HEK293 (cell line): ENCODE results near the gene NDUFS4.
"Not testable (repeated sequence)": the region's sequence is repeated elsewhere in the genome, so short reads cannot be mapped to it uniquely, and the experiment has no call there.

Experiments
- CTCF ChIA-PET: fragments of 350-600 bp; formaldehyde crosslinking; extraction: SDS; loops from one replicate; lab custom pipeline; 2021; ENCODE audit warnings: antibody characterized with exemption; lab: Yijun Ruan, JAX
- POLR2A ChIA-PET: fragments of 300-600 bp; formaldehyde crosslinking; extraction: SDS; loops from one replicate; lab custom pipeline; 2020; ENCODE audit warnings: antibody characterized with exemption, inconsistent platforms; lab: Yijun Ruan, JAX
- H3K27ac ChIP-seq: fragments of 200-500 bp; sonication (Bioruptor generic); 2 replicates; pipeline ENCODE4 v1.5.1; 2014; ENCODE audit warnings: low read depth, low read length, control low read depth, inconsistent platforms; ENCODE audit errors: extremely low read depth
- H3K36me3 ChIP-seq, 2 experiments: fragments of 200-500 bp in 1 of 2; sonication (Bioruptor generic) in 1 of 2; 1 replicate in 1 of 2; 2 replicates in 1 of 2; pipeline ENCODE4 v1.5.1; 2014 to 2017; ENCODE audit warnings: inconsistent platforms in 2 of 2, low read length in 2 of 2; ENCODE audit not compliant: control insufficient read depth in 2 of 2, insufficient read depth in 1 of 2
- H3K4me1 ChIP-seq: fragments of 200-500 bp; sonication (Bioruptor generic); 2 replicates; pipeline ENCODE4 v1.5.1; 2014; ENCODE audit warnings: mild to moderate bottlenecking, low read length, inconsistent platforms; ENCODE audit not compliant: control insufficient read depth, insufficient read depth
- H3K4me3 ChIP-seq: 2 replicates; pipeline ENCODE4 v1.5.1; 2011; ENCODE audit warnings: low read depth, mild to moderate bottlenecking, control low read depth, low read length, moderate library complexity
- H3K9me3 ChIP-seq: fragments of 200-500 bp; sonication (Bioruptor generic); 2 replicates; pipeline ENCODE4 v1.5.1; 2014; ENCODE audit warnings: low read depth, low read length, inconsistent platforms; ENCODE audit not compliant: control insufficient read depth, insufficient read depth
- AEBP2 ChIP-seq: fragments of 450-650 bp; formaldehyde crosslinking; IDR thresholded peaks from 2 replicates; pipeline ENCODE4 v1.5.1; 2016; ENCODE audit warnings: missing biosample characterization, missing genetic modification characterization, borderline replicate concordance
- KLF16 ChIP-seq: fragments of 450-650 bp; formaldehyde crosslinking; IDR thresholded peaks from 2 replicates; pipeline ENCODE4 v1.5.1; 2017; ENCODE audit warnings: missing biosample characterization, missing genetic modification characterization
- KLF8 ChIP-seq: fragments of 450-650 bp; formaldehyde crosslinking; IDR thresholded peaks from 2 replicates; pipeline ENCODE4 v1.5.1; 2016; ENCODE audit warnings: missing biosample characterization, missing genetic modification characterization
- PBX3 ChIP-seq: sonication (generic); formaldehyde crosslinking; IDR thresholded peaks from 2 replicates; pipeline ENCODE4 v1.8.1; 2022; ENCODE audit warnings: mild to moderate bottlenecking, moderate library complexity, missing genetic modification reagents
- PRDM6 ChIP-seq: fragments of 450-650 bp; formaldehyde crosslinking; IDR thresholded peaks from 2 replicates; pipeline ENCODE4 v1.5.1; 2017; ENCODE audit warnings: missing biosample characterization, missing genetic modification characterization
- RBAK ChIP-seq: fragments of 450-650 bp; formaldehyde crosslinking; IDR thresholded peaks from 2 replicates; pipeline ENCODE4 v1.5.1; 2016; ENCODE audit warnings: missing biosample characterization, missing genetic modification characterization
- REPIN1 ChIP-seq: fragments of 450-650 bp; formaldehyde crosslinking; IDR thresholded peaks from 2 replicates; pipeline ENCODE4 v1.5.1; 2017; ENCODE audit warnings: missing biosample characterization, missing genetic modification characterization, low read depth
- TRIM28 ChIP-seq: IDR thresholded peaks from 2 replicates; pipeline ENCODE4 v1.6.1; 2011; ENCODE audit warnings: low read length, control low read depth, borderline replicate concordance
- ZBTB8A ChIP-seq: fragments of 450-650 bp; formaldehyde crosslinking; IDR thresholded peaks from 2 replicates; pipeline ENCODE4 v1.5.1; 2016; ENCODE audit warnings: missing biosample characterization, missing genetic modification characterization
- ZNF16 ChIP-seq: fragments of 450-650 bp; formaldehyde crosslinking; IDR thresholded peaks from 2 replicates; pipeline ENCODE4 v1.5.1; 2016; ENCODE audit warnings: low read depth, missing biosample characterization, missing genetic modification characterization
- ZNF184 ChIP-seq: fragments of 450-650 bp; IDR thresholded peaks from 2 replicates; pipeline ENCODE4 v1.5.1; 2018; ENCODE audit warnings: missing biosample characterization, mild to moderate bottlenecking, missing genetic modification characterization
- ZNF214 ChIP-seq: fragments of 450-650 bp; formaldehyde crosslinking; IDR thresholded peaks from 2 replicates; pipeline ENCODE4 v1.5.1; 2017; ENCODE audit warnings: missing biosample characterization, mild to moderate bottlenecking, missing genetic modification characterization, borderline replicate concordance
- ZNF223 ChIP-seq: fragments of 450-650 bp; formaldehyde crosslinking; IDR thresholded peaks from 2 replicates; pipeline ENCODE4 v1.5.1; 2016; ENCODE audit warnings: missing biosample characterization, missing genetic modification characterization
- ZNF366 ChIP-seq: fragments of 450-650 bp; formaldehyde crosslinking; conservative IDR thresholded peaks from 2 replicates; pipeline ENCODE4 v1.5.1; 2016; ENCODE audit warnings: missing biosample characterization, missing genetic modification characterization
- ZNF391 ChIP-seq: fragments of 450-650 bp; formaldehyde crosslinking; IDR thresholded peaks from 2 replicates; pipeline ENCODE4 v1.5.1; 2016; ENCODE audit warnings: low read depth, missing biosample characterization, missing genetic modification characterization, borderline replicate concordance
- ZNF398 ChIP-seq: fragments of 450-650 bp; formaldehyde crosslinking; IDR thresholded peaks from 2 replicates; pipeline ENCODE4 v1.5.1; 2017; ENCODE audit warnings: missing biosample characterization, missing genetic modification characterization
- ZNF488 ChIP-seq: fragments of 450-650 bp; formaldehyde crosslinking; IDR thresholded peaks from 2 replicates; pipeline ENCODE4 v1.5.1; 2016; ENCODE audit warnings: missing biosample characterization, missing genetic modification characterization
- ZNF548 ChIP-seq: fragments of 450-650 bp; formaldehyde crosslinking; IDR thresholded peaks from 2 replicates; pipeline ENCODE4 v1.5.1; 2016; ENCODE audit warnings: missing biosample characterization, missing genetic modification characterization
- ZNF629 ChIP-seq: fragments of 450-650 bp; formaldehyde crosslinking; IDR thresholded peaks from 2 replicates; pipeline ENCODE4 v1.5.1; 2017; ENCODE audit warnings: missing biosample characterization, missing genetic modification characterization

NDUFS4 gene

GRCh38 chr5:53604309-53604708, 43.9 kb downstream of the NDUFS4 start:
- peaks cover 4 to 5% of the 10 kb centered on the region in 2 experiments for H3K36me3 ChIP-seq
- no peaks in the 10 kb centered on the region for H3K9me3 ChIP-seq
- H3K27ac ChIP-seq = no peak overlapping the region
- ChIA-PET CTCF (no interaction called here), POLR2A (no interaction called here)
- H3K4me1 ChIP-seq = peaks cover 3% of the 10 kb centered on the region; the same call in 1 of the 2 replicates
- H3K4me3 ChIP-seq = no peak overlapping the region
- TF ChIP-seq ZNF629 (tag by site-specific recombination) = no peak
- no peak for TF ChIP-seq ZNF548 (tag by site-specific recombination)
- no peak for TF ChIP-seq ZNF366 (tag by site-specific recombination)
- TF ChIP-seq ZBTB8A (tag by site-specific recombination) = no peak
- no peak for TF ChIP-seq REPIN1 (tag by site-specific recombination)

- TF ChIP-seq ZNF488 (no peak), ZNF223 (no peak), ZNF214 (no peak), TRIM28 (no peak), KLF8 (tag by site-specific recombination) (no peak), ZNF16 (tag by site-specific recombination) (no peak), ZNF398 (tag by site-specific recombination) (no peak), ZNF391 (tag by site-specific recombination) (no peak), PBX3 (CRISPR knock-in tag) (no peak), RBAK (tag by site-specific recombination) (no peak), AEBP2 (no peak), KLF16 (tag by site-specific recombination) (no peak), PRDM6 (tag by site-specific recombination) (no peak), ZNF184 (tag by site-specific recombination) (no peak)
- Histone ChIP-seq H3K27ac (no peak overlapping the region), H3K9me3 (no peaks in the 10 kb centered on the region), H3K4me3 (no peak overlapping the region), H3K36me3 (peaks cover 4 to 5% of the 10 kb centered on the region in 2 experiments), H3K4me1 (peaks cover 3% of the 10 kb centered on the region; the same call in 1 of the 2 replicates)
- CTCF ChIA-PET = no interaction called here
- POLR2A ChIA-PET = no interaction called here
These were observed 47.4 kb downstream of the NDUFS4 start for GRCh38 chr5:53607886-53608285.

- H3K27ac ChIP-seq, H3K9me3 ChIP-seq, CTCF ChIA-PET, H3K4me3 ChIP-seq, H3K36me3 ChIP-seq, H3K4me1 ChIP-seq, POLR2A ChIA-PET: not testable (repeated sequence)
These were observed 48.5 kb downstream of the NDUFS4 start for GRCh38 chr5:53608897-53609296.
